ENCODE data around the gene KIF6.
"Not testable (repeated sequence)": the region's sequence is repeated elsewhere in the genome, so short reads cannot be mapped to it uniquely, and the experiment has no call there.

The KIF6 gene

DNA sequence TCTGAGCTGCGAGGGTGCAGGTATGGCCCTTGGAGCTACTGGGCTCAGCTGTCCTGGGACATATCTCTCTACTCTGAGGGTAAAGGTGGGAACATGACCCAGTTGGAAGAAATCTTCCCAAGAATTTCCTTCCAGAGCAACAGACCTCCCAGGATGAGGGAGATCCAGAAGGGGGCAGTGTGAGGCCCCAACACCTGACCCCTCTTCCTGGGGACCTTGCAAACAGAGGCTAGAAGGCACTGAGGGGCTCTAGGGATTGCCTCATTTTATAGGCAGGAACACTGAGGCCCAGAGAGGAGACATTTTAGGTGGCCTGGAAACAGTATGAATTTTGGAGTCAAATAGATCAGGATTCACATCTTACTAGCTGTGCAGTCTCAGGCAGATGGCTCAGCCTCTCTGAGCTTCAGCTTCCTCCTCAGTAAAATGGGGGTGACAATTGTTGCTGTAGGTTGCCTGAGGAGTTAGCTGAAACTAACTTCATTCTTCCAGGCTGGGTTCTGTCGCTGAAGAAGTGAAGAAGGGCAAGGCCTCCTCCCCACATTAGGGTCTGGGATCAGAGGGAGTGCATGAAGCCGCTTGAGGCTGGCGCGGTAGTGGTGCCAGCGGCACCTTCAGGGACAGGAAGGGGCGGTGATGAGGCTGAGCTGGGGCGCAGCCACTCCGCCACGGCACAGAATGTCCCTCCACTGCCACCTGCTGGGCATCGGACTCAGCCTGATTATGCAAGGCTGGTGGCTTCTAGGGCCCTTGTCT lies 422.4 kb downstream of the KIF6 start:
- peak; percentile 57 for DNase-seq

DNA sequence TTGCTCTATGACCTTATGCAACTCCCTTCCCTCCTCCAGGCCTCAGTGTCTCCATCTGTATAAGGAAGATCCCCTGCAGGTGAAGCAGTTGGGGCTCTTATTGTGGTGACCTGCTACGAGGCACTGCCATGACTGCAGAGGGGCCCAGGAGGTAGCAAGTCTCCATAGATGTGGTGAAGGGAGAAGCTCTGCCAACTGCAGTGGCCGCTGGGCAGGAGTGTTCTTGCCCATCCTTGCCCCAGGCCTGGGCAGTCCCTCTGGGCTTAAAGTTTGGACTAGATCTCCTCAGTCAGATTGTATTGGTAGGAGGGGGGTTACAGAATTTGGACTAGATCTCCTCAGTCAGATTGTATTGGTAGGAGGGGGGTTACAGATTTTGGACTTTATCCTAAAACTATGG lies 423.2 kb downstream of the KIF6 start:
- DNase-seq, result no peak

DNA sequence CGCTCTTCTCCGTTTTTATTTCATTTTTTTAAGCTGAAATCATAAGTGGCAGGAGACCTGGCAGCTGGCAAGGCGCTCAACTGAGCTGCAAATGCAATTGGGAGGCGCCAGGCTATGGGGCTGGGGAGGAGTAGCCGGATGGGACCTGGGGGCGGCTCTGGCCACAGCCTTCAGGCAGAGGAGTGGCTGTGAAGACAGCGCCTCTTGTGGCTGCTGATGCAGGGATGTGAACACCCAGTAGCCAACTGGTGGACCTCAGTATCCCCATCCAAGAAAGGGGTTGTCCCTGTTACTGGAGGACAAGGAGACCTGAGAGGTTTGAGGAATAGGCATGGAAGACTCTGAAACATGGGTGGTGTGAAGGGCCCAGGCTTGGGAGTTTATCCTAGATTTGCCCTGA lies 423.6 kb downstream of the KIF6 start:
- no peak for DNase-seq

DNA sequence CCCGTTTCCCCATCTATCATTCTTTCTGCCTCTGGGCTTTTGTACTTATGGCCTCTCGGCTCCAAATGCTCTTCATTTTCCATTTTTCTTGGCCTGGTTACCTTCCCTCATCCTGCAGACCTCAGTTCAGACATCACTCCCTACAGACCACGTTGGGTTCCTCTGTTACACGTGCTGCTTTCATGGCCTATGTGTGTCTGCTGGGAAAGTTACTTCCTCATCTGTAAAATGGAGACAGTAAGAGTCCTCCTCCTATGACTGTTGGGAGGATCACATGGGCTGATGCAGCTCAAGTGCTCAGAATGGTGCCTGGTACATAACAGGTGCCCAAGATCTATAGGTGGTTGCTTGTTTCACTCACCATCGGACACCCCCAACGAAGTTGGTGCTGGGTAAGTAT lies 424.5 kb downstream of the KIF6 start:
- no peak for DNase-seq

DNA sequence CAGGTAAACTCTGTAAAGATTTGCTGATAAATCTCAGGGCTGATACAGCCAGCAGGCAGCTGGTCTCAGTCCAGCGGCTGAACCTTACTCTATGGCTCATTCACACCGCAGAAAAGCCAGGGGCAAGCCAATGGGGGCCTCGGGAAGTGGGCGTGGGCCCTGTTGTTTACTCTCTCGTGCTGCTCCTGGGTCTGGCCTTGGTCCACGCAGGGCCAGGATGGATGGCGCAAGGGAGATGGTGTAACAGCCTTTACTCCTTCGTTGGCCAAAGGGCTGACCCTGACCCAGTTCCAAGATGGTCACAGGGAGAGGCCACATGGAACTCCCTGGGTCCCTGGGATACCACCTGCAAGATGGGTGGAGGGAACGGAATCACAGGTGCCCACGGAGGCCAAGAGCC lies 427.1 kb downstream of the KIF6 start:
- no peak for DNase-seq

DNA sequence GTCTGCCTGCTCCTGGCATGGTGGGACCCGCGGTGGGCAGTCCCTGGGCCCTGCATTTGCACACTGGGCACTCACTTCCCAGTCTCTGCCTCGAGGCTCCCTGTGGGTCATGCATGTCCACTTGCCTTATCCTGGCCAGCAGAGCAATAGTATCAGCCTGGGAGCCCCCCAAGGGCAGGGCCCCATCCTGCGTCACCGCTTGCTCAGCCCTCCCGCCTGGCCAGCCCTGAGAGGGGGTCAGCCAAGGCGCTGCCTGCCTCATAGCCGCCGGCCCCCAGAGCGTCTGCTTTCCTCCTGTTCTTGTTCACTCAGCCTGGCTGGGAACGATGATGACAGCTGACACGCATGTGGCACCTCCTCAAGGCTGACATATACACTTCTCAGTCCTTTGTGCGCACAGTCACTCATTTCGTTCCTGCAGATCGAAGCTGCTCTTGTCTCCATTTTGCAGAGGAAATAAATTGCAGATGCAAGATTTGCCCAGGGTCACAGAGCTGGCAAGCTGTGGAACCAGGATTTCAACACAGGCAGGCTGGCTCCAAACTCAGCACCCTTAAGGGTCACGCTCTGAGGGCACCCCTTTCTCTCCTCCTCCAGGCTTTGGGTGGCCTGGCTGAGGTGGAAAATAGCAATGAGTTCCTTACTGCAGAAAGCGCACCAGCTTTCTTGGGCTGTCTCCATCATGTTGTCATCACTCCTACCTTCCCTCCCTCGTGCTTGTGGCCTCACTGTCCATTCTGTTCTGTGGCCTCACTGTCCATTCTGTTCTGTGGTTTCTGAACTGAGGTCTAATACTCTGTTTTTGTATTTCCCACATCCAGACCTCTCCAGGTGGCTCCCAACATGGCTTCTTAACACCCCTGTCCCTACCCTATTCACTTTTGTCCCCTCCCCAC lies 428.2 kb downstream of the KIF6 start:
- no peak for DNase-seq

DNA sequence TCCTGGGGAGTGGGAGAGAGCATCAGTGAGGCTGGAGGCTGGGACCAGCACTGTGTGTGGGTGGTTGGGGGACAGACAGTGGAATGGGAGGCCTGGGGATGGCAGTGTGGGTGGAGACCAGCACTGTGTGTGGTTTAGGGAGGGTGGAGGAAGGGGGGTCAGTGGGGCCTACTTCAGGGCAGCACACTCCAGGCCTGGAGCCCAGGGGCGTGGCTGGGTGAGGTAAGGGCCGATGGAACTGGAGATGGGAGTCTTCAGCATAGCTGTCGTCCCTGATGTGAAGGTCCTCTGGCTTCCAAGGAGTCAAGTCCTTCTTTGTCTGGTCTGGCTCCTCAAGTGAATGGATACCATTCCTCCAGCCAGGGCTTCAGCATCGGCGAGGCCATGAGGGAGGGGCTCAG lies 429.6 kb downstream of the KIF6 start:
- DNase-seq, result no peak

DNA sequence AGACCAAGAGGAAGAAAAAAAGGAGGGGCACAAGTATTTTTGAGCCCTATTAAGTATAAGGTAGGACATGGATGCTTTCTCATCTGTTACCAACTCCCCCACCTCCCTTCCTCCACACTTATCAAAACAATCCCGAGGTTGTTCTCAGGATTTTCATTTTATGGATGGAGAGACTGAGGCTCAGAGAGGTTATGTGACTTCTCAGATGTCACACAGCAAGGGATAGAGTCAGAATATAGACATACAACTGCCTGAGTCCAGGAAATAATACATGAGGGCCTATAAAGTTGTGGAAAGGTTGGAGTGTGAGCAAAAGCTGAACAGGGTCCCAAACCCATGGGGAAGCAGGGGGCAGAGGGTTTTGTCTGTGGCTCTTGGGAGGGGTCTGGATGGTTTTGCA lies 430.3 kb downstream of the KIF6 start:
- no peak for DNase-seq

DNA sequence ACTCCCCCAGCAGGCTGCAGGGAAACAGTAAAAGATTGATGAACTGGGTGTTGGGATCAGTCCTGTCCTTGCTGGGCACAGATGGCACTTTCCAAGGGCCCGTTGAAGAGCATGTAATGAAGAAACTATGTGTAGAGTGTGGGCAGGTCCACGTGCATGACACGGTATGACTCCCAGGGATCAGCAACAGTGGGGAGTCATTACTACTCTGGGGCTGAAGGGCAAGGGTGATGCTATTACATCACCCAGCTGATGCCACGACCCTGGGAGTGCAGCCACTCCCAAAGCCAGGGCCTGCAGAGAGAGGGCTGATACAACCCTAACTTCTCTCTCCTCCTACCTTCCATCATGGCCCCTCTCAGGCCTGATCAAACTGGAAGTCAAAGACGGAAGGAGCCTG lies 431.1 kb downstream of the KIF6 start:
- no peak for DNase-seq

DNA sequence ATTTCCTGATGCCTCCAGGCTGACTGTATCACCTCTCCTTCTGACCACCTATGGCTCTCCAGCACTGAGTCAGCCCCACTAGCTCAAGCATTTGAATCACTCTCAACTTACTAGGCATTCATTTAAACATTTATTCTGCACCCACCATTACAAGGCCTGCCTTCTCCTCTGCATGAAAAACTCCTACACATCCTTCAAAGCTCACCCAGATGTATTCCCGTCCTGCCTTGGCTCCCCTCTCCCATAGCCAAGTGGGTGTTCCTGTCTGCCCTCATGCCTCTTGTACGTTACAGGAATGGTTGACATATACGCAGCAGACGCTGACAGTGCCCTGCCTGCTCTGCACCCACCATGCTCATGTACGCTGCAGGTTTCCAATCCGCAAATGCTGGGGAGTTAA lies 432.6 kb downstream of the KIF6 start:
- no peak for DNase-seq

DNA sequence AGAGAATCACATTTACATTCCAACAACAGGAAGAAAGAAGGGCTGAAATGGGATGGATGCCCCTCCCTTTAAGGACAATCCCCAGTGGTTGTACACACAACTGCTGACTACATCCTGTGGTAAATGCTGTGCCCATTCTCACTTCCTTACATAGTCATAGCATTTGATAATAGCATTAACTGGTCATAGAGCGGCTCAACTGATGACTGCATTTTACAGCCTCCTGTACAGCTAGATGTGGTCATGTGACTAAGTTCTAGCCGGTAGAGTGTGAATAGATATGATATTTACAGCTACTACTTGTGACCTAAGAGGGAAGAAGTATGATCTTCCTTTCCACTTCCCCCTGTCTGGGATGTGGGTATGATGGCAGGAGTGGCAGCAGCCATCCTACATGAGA lies 435.7 kb downstream of the KIF6 start:
- no peak for DNase-seq

DNA sequence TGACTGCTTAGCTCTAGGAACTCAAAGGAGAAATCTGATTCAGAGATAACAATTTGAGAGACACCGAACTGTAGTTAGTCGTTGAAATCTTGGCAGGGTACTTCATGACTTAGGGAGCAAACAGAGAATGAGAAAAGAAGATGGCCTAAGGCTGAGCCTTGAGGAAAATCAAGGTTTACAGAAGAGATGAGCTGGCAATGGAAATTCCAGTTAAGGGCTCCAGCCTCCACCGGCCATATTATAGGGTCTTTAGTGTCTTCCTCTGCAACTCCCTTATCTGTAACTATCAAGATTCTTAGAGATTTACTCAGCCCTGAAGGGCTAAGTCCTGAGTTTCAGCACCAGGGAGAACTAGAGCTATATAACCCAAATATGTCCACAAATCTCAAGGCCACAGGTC lies 437.6 kb downstream of the KIF6 start:
- DNase-seq, result no peak

DNA sequence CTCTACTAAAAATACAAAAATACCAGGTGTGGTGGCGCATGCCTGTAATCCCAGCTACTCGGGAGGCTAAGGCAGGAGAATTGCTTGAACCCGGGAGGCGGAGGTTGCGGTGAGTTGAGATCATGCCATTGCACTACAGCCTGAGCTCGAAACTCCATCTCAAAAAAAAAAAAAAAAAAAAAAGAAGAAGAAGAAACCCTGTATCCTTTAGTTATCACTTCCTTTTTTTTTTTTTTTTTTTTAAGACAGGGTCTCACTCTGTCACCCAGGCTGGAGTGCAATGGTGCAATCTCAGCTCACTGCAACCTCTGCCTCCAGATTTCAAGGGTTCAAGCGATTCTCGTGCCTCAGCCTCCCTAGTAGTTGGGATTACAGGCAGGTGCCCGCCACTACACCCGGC lies 438.6 kb downstream of the KIF6 start:
- DNase-seq, result not testable (repeated sequence)

DNA sequence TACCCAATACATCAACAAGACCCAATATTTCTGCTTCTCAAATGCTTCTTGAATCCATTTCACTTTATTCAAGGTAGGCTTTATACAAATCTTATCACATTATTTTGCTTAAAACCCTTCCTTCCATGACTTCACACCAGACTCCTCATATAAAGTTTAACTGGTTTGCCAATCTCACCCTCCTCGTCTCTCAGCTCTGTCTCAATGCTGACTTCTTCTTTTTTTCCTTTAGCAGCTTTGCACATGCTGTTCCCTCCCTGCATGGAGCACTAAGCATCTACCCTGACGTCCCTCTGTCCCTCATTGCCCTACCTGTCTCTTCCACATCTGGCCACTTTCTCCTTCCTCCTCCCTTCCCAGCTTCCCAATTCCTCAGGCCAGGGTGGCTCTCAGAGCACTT lies 442.4 kb downstream of the KIF6 start:
- no peak for DNase-seq

DNA sequence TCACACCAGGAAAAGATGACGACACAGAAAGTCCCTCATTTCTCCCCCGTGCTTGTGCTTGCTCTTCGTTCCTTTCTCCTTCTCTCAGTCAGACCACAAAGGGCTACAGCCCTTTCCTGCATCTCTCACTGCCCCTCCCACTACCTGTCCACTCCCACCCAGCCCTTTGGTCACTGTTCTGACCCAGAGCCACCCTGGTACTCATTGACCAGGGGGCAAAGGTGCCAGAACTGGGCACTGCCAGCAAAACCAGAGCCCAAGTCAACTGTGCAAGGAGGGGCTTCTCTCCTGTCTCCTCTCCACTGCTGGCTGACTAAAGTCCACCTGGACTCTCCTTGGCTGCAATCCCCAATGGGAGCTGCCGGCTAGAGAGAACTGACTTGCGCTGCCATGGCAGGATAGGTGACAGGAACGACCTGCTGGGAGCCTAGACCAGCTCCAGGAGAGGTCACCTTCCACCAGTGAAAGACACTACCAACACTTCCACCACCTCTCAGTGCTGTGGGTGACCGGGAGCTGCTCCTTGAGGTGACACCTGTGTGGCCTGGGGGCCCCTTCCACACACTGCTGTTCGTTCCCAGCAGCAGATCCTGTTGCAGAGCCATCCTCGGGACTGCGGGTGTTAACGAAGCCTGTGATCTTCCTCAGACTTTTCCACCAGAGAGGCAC lies 443.8 kb downstream of the KIF6 start:
- no peak for DNase-seq

DNA sequence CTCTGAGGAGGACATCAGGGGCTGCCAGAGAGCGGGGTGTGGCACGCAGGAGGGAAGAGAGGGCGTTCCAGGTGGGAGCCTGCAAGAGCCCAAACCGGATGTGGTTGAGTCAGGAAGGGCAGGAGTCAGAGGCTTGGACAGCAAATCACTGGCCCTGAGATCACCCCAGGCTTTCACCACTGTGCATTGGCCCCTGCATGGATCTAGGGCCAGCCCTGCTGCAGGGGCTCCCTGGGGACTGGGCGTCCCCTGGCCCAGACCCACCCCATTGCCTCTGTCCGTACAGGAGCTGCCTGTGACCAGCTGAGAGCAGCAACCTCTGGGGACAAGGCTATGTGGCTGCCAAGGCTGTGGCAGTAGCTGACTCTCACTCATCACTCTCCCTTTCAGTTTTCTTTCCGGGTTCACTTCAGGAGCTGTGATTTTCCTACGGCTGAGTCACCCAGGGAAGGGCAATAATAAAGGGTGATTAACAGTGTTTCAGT lies 444.9 kb downstream of the KIF6 start:
- no peak for DNase-seq

Data from NCI-H1048 (cell line).